Measurements from ENCODE around the gene RIT1. TPM values are rescaled to one million over a fixed set of nuclear protein-coding genes. Genes with fewer than 3 reads are reported as not detected.

Gene RIT1
- total and polyA plus RNA-seq, 5 donors, result 9.4 to 26.2 (median 21.8) TPM

GRCh38 chr1:155890251-155890650 lies 20.9 kb downstream of the RIT1 start:
- H3K27me3 ChIP-seq (ENCODE audit: control insufficient read depth, insufficient read depth), result no peaks in the 10 kb centered on the region
- H3K4me3 ChIP-seq (ENCODE audit: low read length), result no peak overlapping the region
- H3K4me1 ChIP-seq (ENCODE audit: control insufficient read depth, insufficient read depth, low read length), result peaks cover 4% of the 10 kb centered on the region
- H3K27ac ChIP-seq (ENCODE audit: low read length), result peak overlapping the region; percentile 45
- DNase-seq (no peak), ATAC-seq (no peak)
- intact Hi-C loops (cut with DNase I), result no loop called here
- WGBS, result 53% methylated on average over 3 of the region's 3 CpGs
- no peaks in the 10 kb centered on the region for H3K9me3 ChIP-seq (ENCODE audit: control insufficient read depth, low read length)

- Histone ChIP-seq H3K4me1 (ENCODE audit: control insufficient read depth, insufficient read depth, low read length) (peaks cover 4% of the 10 kb centered on the region), H3K4me3 (ENCODE audit: low read length) (no peak overlapping the region), H3K27me3 (ENCODE audit: control insufficient read depth, insufficient read depth) (no peaks in the 10 kb centered on the region), H3K9me3 (ENCODE audit: control insufficient read depth, low read length) (no peaks in the 10 kb centered on the region), H3K27ac (ENCODE audit: low read length) (no peak overlapping the region)
- DNase-seq (no peak), ATAC-seq (no peak)
- WGBS, result 62% methylated on average over 2 of the region's 2 CpGs
- intact Hi-C loops (cut with DNase I), result no loop called here
Measured at GRCh38 chr1:155889566-155889965, 21.6 kb downstream of the RIT1 start.

GRCh38 chr1:155888481-155888880 lies 22.7 kb downstream of the RIT1 start:
- ATAC-seq, result no peak
- H3K27me3 ChIP-seq (ENCODE audit: control insufficient read depth, insufficient read depth), result no peaks in the 10 kb centered on the region
- intact Hi-C loops (cut with DNase I), result no loop called here
- H3K4me3 ChIP-seq (ENCODE audit: low read length), result no peak overlapping the region
- WGBS, result over 99% methylated on average over 5 of the region's 5 CpGs
- peaks cover 4% of the 10 kb centered on the region for H3K4me1 ChIP-seq (ENCODE audit: control insufficient read depth, insufficient read depth, low read length)
- DNase-seq, result no peak
- H3K27ac ChIP-seq (ENCODE audit: low read length), result no peak overlapping the region
- no peaks in the 10 kb centered on the region for H3K9me3 ChIP-seq (ENCODE audit: control insufficient read depth, low read length)

- no peak overlapping the region for H3K27ac ChIP-seq (ENCODE audit: low read length)
- H3K4me3 ChIP-seq (ENCODE audit: low read length), result no peak overlapping the region
- intact Hi-C loops (cut with DNase I), result no loop called here
- no peaks in the 10 kb centered on the region for H3K27me3 ChIP-seq (ENCODE audit: control insufficient read depth, insufficient read depth)
- DNase-seq (no peak), ATAC-seq (no peak)
- peaks cover 2% of the 10 kb centered on the region for H3K4me1 ChIP-seq (ENCODE audit: control insufficient read depth, insufficient read depth, low read length)
- H3K9me3 ChIP-seq (ENCODE audit: control insufficient read depth, low read length), result no peaks in the 10 kb centered on the region
Measured at GRCh38 chr1:155884982-155885381, 26.2 kb downstream of the RIT1 start.

- no peak for DNase-seq
- 66% methylated on average over 9 of the region's 9 CpGs for WGBS
- ATAC-seq, result peak; percentile 31 to 45
- Histone ChIP-seq H3K27me3 (ENCODE audit: control insufficient read depth, insufficient read depth) (no peaks in the 10 kb centered on the region), H3K4me1 (ENCODE audit: control insufficient read depth, insufficient read depth, low read length) (no peaks in the 10 kb centered on the region), H3K4me3 (ENCODE audit: low read length) (no peak overlapping the region), H3K9me3 (ENCODE audit: control insufficient read depth, low read length) (no peaks in the 10 kb centered on the region), H3K27ac (ENCODE audit: low read length) (no peak overlapping the region)
- intact Hi-C loops (cut with DNase I), result no loop called here
Measured at GRCh38 chr1:155884031-155884960, 26.9 kb downstream of the RIT1 start.

GRCh38 chr1:155882766-155883165 lies 28.4 kb downstream of the RIT1 start:
- Histone ChIP-seq H3K27ac (ENCODE audit: low read length) (no peak overlapping the region), H3K4me1 (ENCODE audit: control insufficient read depth, insufficient read depth, low read length) (no peaks in the 10 kb centered on the region), H3K27me3 (ENCODE audit: control insufficient read depth, insufficient read depth) (no peaks in the 10 kb centered on the region), H3K9me3 (ENCODE audit: control insufficient read depth, low read length) (no peaks in the 10 kb centered on the region), H3K4me3 (ENCODE audit: low read length) (no peak overlapping the region)
- 69% methylated on average over 2 of the region's 2 CpGs for WGBS
- no peak for ATAC-seq
- intact Hi-C loops (cut with DNase I), result no loop called here
- no peak for DNase-seq

GRCh38 chr1:155882235-155882634 lies 28.9 kb downstream of the RIT1 start:
- no peak for ATAC-seq

GRCh38 chr1:155880950-155881349 lies 30.2 kb downstream of the RIT1 start:
- no peaks in the 10 kb centered on the region for H3K4me1 ChIP-seq (ENCODE audit: control insufficient read depth, insufficient read depth, low read length)
- no peak overlapping the region for H3K4me3 ChIP-seq (ENCODE audit: low read length)
- intact Hi-C loops (cut with DNase I), result no loop called here
- H3K27me3 ChIP-seq (ENCODE audit: control insufficient read depth, insufficient read depth), result no peaks in the 10 kb centered on the region
- ATAC-seq (no peak), DNase-seq (no peak)
- WGBS, result 91% methylated on average over 6 of the region's 6 CpGs
- H3K27ac ChIP-seq (ENCODE audit: low read length), result no peak overlapping the region
- no peaks in the 10 kb centered on the region for H3K9me3 ChIP-seq (ENCODE audit: control insufficient read depth, low read length)

More at GRCh38 chr1:155882235-155882634, 28.9 kb downstream of the RIT1 start:
- no peak overlapping the region for H3K27ac ChIP-seq (ENCODE audit: low read length)
- no peaks in the 10 kb centered on the region for H3K9me3 ChIP-seq (ENCODE audit: control insufficient read depth, low read length)
- no peaks in the 10 kb centered on the region for H3K4me1 ChIP-seq (ENCODE audit: control insufficient read depth, insufficient read depth, low read length)
- intact Hi-C loops (cut with DNase I), result no loop called here
- no peak overlapping the region for H3K4me3 ChIP-seq (ENCODE audit: low read length)
- no peak for DNase-seq
- no peaks in the 10 kb centered on the region for H3K27me3 ChIP-seq (ENCODE audit: control insufficient read depth, insufficient read depth)

- no peak overlapping the region for H3K27ac ChIP-seq (ENCODE audit: low read length)
- H3K27me3 ChIP-seq (ENCODE audit: control insufficient read depth, insufficient read depth), result no peaks in the 10 kb centered on the region
- intact Hi-C loops (cut with DNase I), result no loop called here
- H3K4me3 ChIP-seq (ENCODE audit: low read length), result no peak overlapping the region
- no peaks in the 10 kb centered on the region for H3K4me1 ChIP-seq (ENCODE audit: control insufficient read depth, insufficient read depth, low read length)
- DNase-seq (no peak), ATAC-seq (no peak)
- H3K9me3 ChIP-seq (ENCODE audit: control insufficient read depth, low read length), result no peaks in the 10 kb centered on the region
- WGBS, result 95% methylated on average over 2 of the region's 2 CpGs
Measured at GRCh38 chr1:155880251-155880650, 30.9 kb downstream of the RIT1 start.

- Histone ChIP-seq H3K27me3 (ENCODE audit: control insufficient read depth, insufficient read depth) (no peaks in the 10 kb centered on the region), H3K4me3 (ENCODE audit: low read length) (no peak overlapping the region), H3K9me3 (ENCODE audit: control insufficient read depth, low read length) (no peaks in the 10 kb centered on the region), H3K4me1 (ENCODE audit: control insufficient read depth, insufficient read depth, low read length) (no peaks in the 10 kb centered on the region), H3K27ac (ENCODE audit: low read length) (no peak overlapping the region)
- WGBS, result 98% methylated on average over 2 of the region's 2 CpGs
- ATAC-seq (no peak), DNase-seq (no peak)
- intact Hi-C loops (cut with DNase I), result no loop called here
Measured at GRCh38 chr1:155877945-155878344, 33.2 kb downstream of the RIT1 start.

- intact Hi-C loops (cut with DNase I), result no loop called here
- H3K4me1 ChIP-seq (ENCODE audit: control insufficient read depth, insufficient read depth, low read length), result peaks cover 13% of the 10 kb centered on the region
- no peaks in the 10 kb centered on the region for H3K27me3 ChIP-seq (ENCODE audit: control insufficient read depth, insufficient read depth)
- H3K4me3 ChIP-seq (ENCODE audit: low read length), result no peak overlapping the region
- WGBS, result 83% methylated on average over 9 of the region's 9 CpGs
- DNase-seq (no peak), ATAC-seq (no peak)
- no peaks in the 10 kb centered on the region for H3K9me3 ChIP-seq (ENCODE audit: control insufficient read depth, low read length)
- H3K27ac ChIP-seq (ENCODE audit: low read length), result no peak overlapping the region
Measured at GRCh38 chr1:155873860-155874259, 37.3 kb downstream of the RIT1 start.
